GM12892 (cell line): ENCODE data around the gene ULK3.

Experiments used
- POLR2A ChIP-seq: IDR thresholded peaks from 2 replicates; pipeline ENCODE4 v1.6.1; 2011; ENCODE audit warnings: low read depth, low read length, control low read depth
- POLR2AphosphoS5 ChIP-seq: IDR thresholded peaks from 2 replicates; pipeline ENCODE4 v1.6.1; 2011; ENCODE audit warnings: low read depth, low read length, control low read depth

- TF ChIP-seq POLR2A (no peak), POLR2AphosphoS5 (no peak)
These were observed 17.1 kb downstream of the ULK3 start for GRCh38 chr15:74825866-74826265.
